Osteocyte (in vitro differentiated cells): ENCODE measurements around the gene ZSWIM4. TPM values are rescaled to one million over a fixed set of nuclear protein-coding genes. Genes with fewer than 3 reads are reported as not detected.

Experiments used
- DNase-seq: peaks from one replicate; pipeline ENCODE4 v3.0.0; 2021; ENCODE audit warnings: mixed read lengths; ENCODE audit not compliant: unreplicated experiment; ENCODE audit errors: extremely low spot score
- H3K27ac Mint-ChIP-seq: one replicate; pipeline ENCODE4 v1.8.0; 2021; ENCODE audit warnings: mild to moderate bottlenecking, mixed read lengths; ENCODE audit not compliant: unreplicated experiment
- H3K27me3 Mint-ChIP-seq: one replicate; pipeline ENCODE4 v1.8.0; 2021; ENCODE audit warnings: mixed read lengths; ENCODE audit not compliant: unreplicated experiment
- H3K36me3 Mint-ChIP-seq: one replicate; pipeline ENCODE4 v1.8.0; 2021; ENCODE audit warnings: mixed read lengths; ENCODE audit not compliant: unreplicated experiment
- H3K4me1 Mint-ChIP-seq: one replicate; pipeline ENCODE4 v1.8.0; 2021; ENCODE audit warnings: mixed read lengths; ENCODE audit not compliant: unreplicated experiment
- H3K4me3 Mint-ChIP-seq: one replicate; pipeline ENCODE4 v1.8.0; 2021; ENCODE audit warnings: mild to moderate bottlenecking, moderate library complexity, mixed read lengths; ENCODE audit not compliant: unreplicated experiment
- H3K9me3 Mint-ChIP-seq: one replicate; pipeline ENCODE4 v1.8.0; 2021; ENCODE audit warnings: mixed read lengths; ENCODE audit not compliant: unreplicated experiment
- CTCF ChIP-seq: fragments of 200-600 bp; sonication (generic); IDR thresholded peaks from 2 replicates; pipeline ENCODE4 v1.5.0; 2021; ENCODE audit warnings: antibody characterized with exemption, mild to moderate bottlenecking, moderate library complexity
- total RNA-seq: library from RNA; stranded (reverse); gene quantifications from 2 replicates; pipeline ENCODE4 v1.2.1, GENCODE V29; 2021

The ZSWIM4 gene
- total RNA-seq, 1 donor from 2014 or later, result 15.1 TPM

DNA sequence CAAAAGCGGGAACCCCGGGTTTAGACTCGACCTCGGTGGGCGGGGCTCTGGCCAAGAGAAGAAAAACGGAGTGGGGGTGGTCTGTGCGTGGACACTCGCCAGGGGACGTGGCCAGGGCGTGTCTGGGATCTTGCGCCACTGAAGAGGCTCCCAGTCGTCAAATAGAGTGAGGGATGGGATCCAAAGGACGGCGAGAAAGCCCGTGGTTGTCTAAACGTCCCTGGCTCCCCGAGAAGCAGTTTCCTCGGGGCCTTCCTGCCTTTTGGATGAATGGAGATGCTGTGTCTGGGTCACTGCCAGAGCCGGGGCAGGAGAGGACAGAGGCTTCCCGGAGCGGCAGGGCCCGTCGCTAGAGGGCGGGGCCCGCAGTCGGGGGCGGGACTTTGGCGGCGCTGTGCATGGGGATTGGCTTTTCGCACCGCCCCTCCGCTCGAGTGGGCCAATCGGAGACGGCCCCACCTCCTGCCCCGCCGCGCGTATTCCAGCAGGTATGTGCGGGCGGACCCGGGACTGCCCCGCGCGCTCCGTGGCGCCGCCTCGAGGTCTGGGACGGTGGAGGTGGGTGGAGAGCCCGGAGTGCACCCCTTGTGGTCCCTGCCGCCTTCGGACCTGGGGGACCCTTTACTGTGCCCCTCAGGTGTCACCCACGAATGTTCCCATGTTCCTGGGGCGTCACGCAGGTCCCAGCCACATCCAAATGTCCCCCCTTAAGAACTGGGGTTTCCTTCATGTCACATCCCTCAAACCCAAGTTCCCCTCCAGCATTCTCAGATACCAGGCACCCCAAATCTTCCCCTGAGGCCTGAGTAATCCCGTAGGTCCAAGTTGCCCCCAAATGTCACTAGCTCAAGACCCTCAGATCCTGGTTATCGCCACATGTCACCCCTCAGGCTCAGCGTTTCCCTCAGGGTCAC, 38.3 kb downstream of the ZSWIM4 start:
- H3K27ac Mint-ChIP-seq, result peak overlapping the region; percentile 91
- peaks cover 59% of the 10 kb centered on the region for H3K4me1 Mint-ChIP-seq
- peak overlapping the region; percentile 18 for H3K4me3 Mint-ChIP-seq
- peak; percentile 97 for DNase-seq
- peak; percentile 47 for TF ChIP-seq CTCF
- H3K27me3 Mint-ChIP-seq, result no peaks in the 10 kb centered on the region
- H3K9me3 Mint-ChIP-seq, result no peaks in the 10 kb centered on the region
- H3K36me3 Mint-ChIP-seq, result peaks cover 37% of the 10 kb centered on the region

DNA sequence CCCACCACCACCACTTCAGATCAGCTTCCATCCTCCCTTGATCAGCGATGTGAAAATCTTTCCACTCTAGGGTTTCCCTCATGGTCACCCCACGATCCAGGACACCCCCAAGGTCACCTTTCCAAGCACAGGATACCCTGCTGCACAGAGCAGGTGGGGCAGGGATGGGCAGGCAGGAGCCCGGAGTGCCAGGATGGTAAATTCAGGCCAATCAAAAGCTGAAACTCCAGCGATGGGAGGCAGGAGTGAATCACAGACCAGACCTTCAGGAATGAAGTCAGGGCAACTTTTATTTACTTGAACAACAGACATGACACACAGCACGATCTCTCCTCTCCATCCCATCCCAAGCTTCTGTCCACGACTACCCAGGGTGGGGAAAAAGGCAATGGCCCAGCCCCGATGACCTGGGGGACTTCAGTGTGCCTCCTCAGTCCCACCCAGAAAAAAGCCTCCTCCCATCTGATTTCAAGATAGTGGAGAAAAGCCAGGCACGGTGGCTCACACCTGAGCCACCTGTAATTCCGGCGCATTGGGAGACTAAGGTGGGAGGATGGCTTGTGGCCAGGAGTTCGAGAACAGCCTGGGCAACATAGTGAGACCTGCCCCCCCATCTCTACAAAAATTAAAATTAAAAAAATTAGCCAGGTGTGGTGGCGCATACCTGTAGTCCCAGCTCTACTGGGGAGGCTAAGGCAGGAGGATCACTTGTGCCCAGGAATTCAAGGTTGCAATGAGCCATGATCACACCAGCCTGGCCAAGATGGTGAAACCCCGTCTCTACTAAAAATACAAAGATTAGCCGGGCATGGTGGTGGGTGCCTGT, 39.2 kb downstream of the ZSWIM4 start:
- peak overlapping the region; percentile 18 for H3K4me3 Mint-ChIP-seq
- H3K27me3 Mint-ChIP-seq, result no peaks in the 10 kb centered on the region
- no peak for DNase-seq
- H3K27ac Mint-ChIP-seq, result peak overlapping the region; percentile 91
- peaks cover 37% of the 10 kb centered on the region for H3K36me3 Mint-ChIP-seq
- TF ChIP-seq CTCF, result no peak
- peaks cover 66% of the 10 kb centered on the region for H3K4me1 Mint-ChIP-seq
- H3K9me3 Mint-ChIP-seq, result no peaks in the 10 kb centered on the region

- Mint-ChIP-seq H3K27me3 (no peaks in the 10 kb centered on the region), H3K4me1 (peaks cover 72% of the 10 kb centered on the region), H3K9me3 (no peaks in the 10 kb centered on the region), H3K27ac (peak overlapping the region; percentile 91), H3K36me3 (peaks cover 39% of the 10 kb centered on the region), H3K4me3 (peak overlapping the region; percentile 47)
- no peak for TF ChIP-seq CTCF
- DNase-seq, result no peak
Observed at GRCh38 chr19:13835791-13836723, 40.8 kb downstream of the ZSWIM4 start.

DNA sequence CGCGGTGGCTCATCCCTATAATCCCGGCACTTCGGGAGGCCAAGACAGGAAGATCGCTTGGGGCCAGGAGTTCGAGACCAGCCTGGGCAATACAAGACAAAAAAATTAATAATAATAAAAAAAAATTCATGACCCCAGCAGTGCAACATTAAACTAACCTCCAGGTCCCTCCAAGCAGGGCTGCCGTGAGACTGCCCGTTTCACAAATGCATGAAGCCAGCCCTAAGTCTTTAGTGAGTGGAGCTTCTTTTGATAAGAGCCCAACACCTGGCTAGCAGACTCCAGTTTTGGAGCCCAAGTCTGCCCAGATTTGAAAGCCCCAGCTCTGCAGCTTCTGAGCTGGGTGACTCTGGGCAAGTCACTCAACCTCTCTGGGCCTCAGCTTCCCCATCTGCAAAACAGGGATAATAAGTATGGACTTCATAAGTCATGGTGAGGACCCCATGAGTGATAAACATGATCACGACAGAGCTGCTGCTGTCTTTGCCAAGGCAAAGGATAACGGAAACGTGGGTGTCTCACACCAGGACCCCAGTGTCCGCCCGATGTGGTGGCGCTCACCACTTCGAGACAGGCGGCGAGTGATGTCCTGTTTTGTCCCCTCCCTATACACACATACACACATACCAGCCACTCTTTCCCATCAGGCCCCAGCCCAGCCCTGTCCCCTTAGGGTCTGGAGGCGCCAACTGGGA, 43.3 kb downstream of the ZSWIM4 start:
- Mint-ChIP-seq H3K4me3 (peak overlapping the region; percentile 92), H3K27me3 (no peaks in the 10 kb centered on the region), H3K4me1 (peaks cover 65% of the 10 kb centered on the region), H3K36me3 (peaks cover 31% of the 10 kb centered on the region), H3K27ac (peak overlapping the region; percentile 98), H3K9me3 (no peaks in the 10 kb centered on the region)
- no peak for TF ChIP-seq CTCF
- DNase-seq, result no peak
